Adrenal gland (tissue), 19 donors: ENCODE measurements around the gene GSG1L2. TPM values are rescaled to one million over a fixed set of nuclear protein-coding genes. Genes with fewer than 3 reads are reported as not detected.

Experiments
- DNase-seq, 7 donors: peaks; one replicate each; pipeline ENCODE4 v3.0.0-alpha.2; 2019 to 2020
- H3K27ac ChIP-seq, 5 donors: fragments of 200-600 bp; sonication (generic) in 4 of 5; 1 replicate in 3 of 5; 2 replicates in 2 of 5; pipeline versions ENCODE4 v1.5.1 to v1.8.0; 2016 to 2020; ENCODE audit warnings: mild to moderate bottlenecking in 1 of 5
- H3K27me3 ChIP-seq: fragments of 200-600 bp; 2 replicates; pipeline ENCODE4 v1.8.0; 2021
- H3K36me3 ChIP-seq, 2 donors: fragments of 200-600 bp; replicated peaks in 1 of 2; 1 replicate in 1 of 2; 2 replicates in 1 of 2; pipeline versions ENCODE4 v1.5.1 to v1.8.0; 2018 to 2022
- H3K4me1 ChIP-seq, 2 donors: fragments of 200-600 bp; replicated peaks in 1 of 2; 1 replicate in 1 of 2; 2 replicates in 1 of 2; pipeline versions ENCODE4 v1.5.1 to v1.8.0; 2018 to 2021
- H3K4me3 ChIP-seq, 4 donors: fragments of 200-600 bp; sonication (generic) in 3 of 4; one replicate each; pipeline ENCODE4 v1.5.1; 2016 to 2018
- H3K9me3 ChIP-seq, 3 donors: fragments of 200-600 bp; sonication (generic) in 1 of 3; replicated peaks in 1 of 3; 1 replicate in 2 of 3; 2 replicates in 1 of 3; pipeline versions ENCODE4 v1.5.1 to v1.8.0; 2016 to 2021
- POLR2A ChIP-seq, 2 donors: fragments of 450-650 bp; IDR thresholded peaks; one replicate each; pipeline ENCODE4 v1.6.1; 2017; ENCODE audit warnings: antibody characterized with exemption in 2 of 2, mild to moderate bottlenecking in 2 of 2, moderate library complexity in 1 of 2
- WGBS, 4 donors: extraction: QIAGEN DNeasy Blood & Tissue Kit in 2 of 4; methylation state at CpG; one replicate each; pipeline versions ENCODE4 v1.1.5 to v1.1.7; 2013 to 2017; 5-methylcytosine and 5-hydroxymethylcytosine counted together
- intact Hi-C, 2 donors: fragments of 100-400 bp; cut with DNase I; formaldehyde crosslinking; loops; one replicate each; pipeline versions ENCODE4 v1.14.1 to v1.15.0; 2022 to 2023
- long read RNA-seq, 10 donors: library from polyadenylated mRNA in 3 of 10; unstranded in 2 of 10; stranded (forward) in 1 of 10; transcript quantifications; one replicate each; pipeline ENCODE4 v2.0.0 and lab custom pipeline, GENCODE V29; 2021 to 2026
- polyA plus RNA-seq, 3 donors: library from polyadenylated mRNA; stranded (reverse); fragments of 200-250 nt in 2 of 3; fragments of 350-450 nt in 1 of 3; fragmentation: Illumina TruSeq in 1 of 3; extraction: RNeasy Lipid Tissue Mini Kit (QIAGEN cat#74804) in 1 of 3; gene quantifications; one replicate each; pipeline ENCODE4 v1.2.3, GENCODE V29; 2013 to 2014
- total RNA-seq, 9 donors: library from RNA; depleted of rRNA in 4 of 9; stranded (reverse); fragments of >200 nt in 4 of 9; fragments of 120-200 nt in 1 of 9; fragmentation: NEBNext Ultra II Directional in 1 of 9; extraction: Animal tissue kit (Norgen Biotek cat#: 25700) in 1 of 9; gene quantifications; one replicate each; pipeline versions ENCODE4 v1.1.0 to v1.2.4, GENCODE V29; 2013 to 2023
- TF ChIP-seq, protein P1 (sequence below), 6 experiments: fragments of 450-650 bp in 4 of 6; fragments of 200-600 bp in 2 of 6; sonication (generic) in 1 of 6; IDR thresholded peaks; 1 replicate in 5 of 6; 2 replicates in 1 of 6; pipeline versions ENCODE4 v1.5.1 to v1.8.0; 2016 to 2021; ENCODE audit warnings: antibody characterized with exemption in 6 of 6, mild to moderate bottlenecking in 2 of 6, moderate library complexity in 1 of 6
- donor health status: healthy with polysubstance abuse.
- donor health status: Bipolar disorder and iron deficiency.
- donor health status: DM: yes; HTN: yes; CAD: no.
- donor health status: DM: no; HTN: no; CAD: no.
- donor health status: DM: no; HTN: no; CAD: no.
- donor health status: DM: yes; HTN: yes; CAD: no.

GSG1L2 gene
- total RNA-seq (not detected), polyA plus RNA-seq (not detected)
- long read RNA-seq, donor 1: 0 reads
- long read RNA-seq, donor 2: 0 reads
- long read RNA-seq, donor 3: 0 reads
- long read RNA-seq, donor 4: 0 reads
- long read RNA-seq, donor 5: 0 reads
- long read RNA-seq, donor 6: 0 reads
- long read RNA-seq, donor 7: 0 reads
- long read RNA-seq, donor 8: 0 reads
- long read RNA-seq, donor 9: 0 reads
- long read RNA-seq, donor 10: 0 reads

GRCh38 chr17:9821921-9822320 is at the start of gene GSG1L2:
GSG1L2 (minus strand) TSS chr17:9822079; CDS start chr17:9822071, 8 bp downstream.
- TF ChIP-seq POLR2A (IDR thresholded peaks at IDR 0.05): no peak
- TF ChIP-seq, protein P1, sequence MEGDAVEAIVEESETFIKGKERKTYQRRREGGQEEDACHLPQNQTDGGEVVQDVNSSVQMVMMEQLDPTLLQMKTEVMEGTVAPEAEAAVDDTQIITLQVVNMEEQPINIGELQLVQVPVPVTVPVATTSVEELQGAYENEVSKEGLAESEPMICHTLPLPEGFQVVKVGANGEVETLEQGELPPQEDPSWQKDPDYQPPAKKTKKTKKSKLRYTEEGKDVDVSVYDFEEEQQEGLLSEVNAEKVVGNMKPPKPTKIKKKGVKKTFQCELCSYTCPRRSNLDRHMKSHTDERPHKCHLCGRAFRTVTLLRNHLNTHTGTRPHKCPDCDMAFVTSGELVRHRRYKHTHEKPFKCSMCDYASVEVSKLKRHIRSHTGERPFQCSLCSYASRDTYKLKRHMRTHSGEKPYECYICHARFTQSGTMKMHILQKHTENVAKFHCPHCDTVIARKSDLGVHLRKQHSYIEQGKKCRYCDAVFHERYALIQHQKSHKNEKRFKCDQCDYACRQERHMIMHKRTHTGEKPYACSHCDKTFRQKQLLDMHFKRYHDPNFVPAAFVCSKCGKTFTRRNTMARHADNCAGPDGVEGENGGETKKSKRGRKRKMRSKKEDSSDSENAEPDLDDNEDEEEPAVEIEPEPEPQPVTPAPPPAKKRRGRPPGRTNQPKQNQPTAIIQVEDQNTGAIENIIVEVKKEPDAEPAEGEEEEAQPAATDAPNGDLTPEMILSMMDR (IDR thresholded peaks at IDR 0.05): no peak
- no peak for DNase-seq
- Histone ChIP-seq H3K27me3 (no peaks in the 10 kb centered on the region), H3K4me1 (no peaks in the 10 kb centered on the region), H3K4me3 (no peak within 1 kb of the TSS), H3K36me3 (no peaks in the 10 kb centered on the region), H3K27ac (no peak within 1 kb of the TSS), H3K9me3 (no peaks in the 10 kb centered on the region)
- intact Hi-C loops: no loop called here
- 57 to 76% (median 66%) methylated on average over 6 to 15 of the region's 15 CpGs for WGBS, 4 donors

- H3K4me1 ChIP-seq: no peaks in the 10 kb centered on the region
- no peak overlapping the region for H3K27ac ChIP-seq
- no peak for TF ChIP-seq POLR2A (IDR thresholded peaks at IDR 0.05)
- TF ChIP-seq, protein P1 (IDR thresholded peaks at IDR 0.05): no peak
- no peak for DNase-seq
- 42 to 53% (median 47%) methylated on average over 3 of the region's 3 CpGs for WGBS, 4 donors
- intact Hi-C loops: no loop called here
- no peaks in the 10 kb centered on the region for H3K27me3 ChIP-seq
- H3K4me3 ChIP-seq: no peak overlapping the region
- H3K9me3 ChIP-seq: no peaks in the 10 kb centered on the region
- H3K36me3 ChIP-seq: no peaks in the 10 kb centered on the region
Observed at GRCh38 chr17:9868552-9868951, 46.7 kb upstream of the GSG1L2 start.

DNA sequence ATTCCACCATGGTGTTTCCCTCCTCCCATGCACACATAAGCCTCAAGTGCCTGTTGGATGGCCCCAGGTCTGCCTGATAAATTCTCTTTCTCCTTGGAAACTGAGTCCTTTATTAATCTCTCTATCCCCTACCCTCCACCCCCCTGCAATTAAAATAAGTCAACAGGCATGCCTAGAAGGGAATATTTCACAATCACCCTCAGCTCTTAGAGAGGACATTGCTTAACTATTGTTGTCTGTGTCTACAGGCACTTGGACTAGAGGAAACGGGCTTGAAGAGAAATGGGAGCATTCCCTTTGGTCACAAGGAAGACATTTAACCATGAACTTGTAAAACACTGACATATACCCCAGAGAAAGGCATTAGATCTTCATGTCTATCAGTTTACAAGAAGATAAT is 43.7 kb upstream of the GSG1L2 start:
- 25 to 50% (median 29%) methylated on average over 1 of the region's 1 CpG for WGBS, 4 donors
- DNase-seq: no peak
- intact Hi-C loops: no loop called here
- no peaks in the 10 kb centered on the region for H3K4me1 ChIP-seq
- H3K36me3 ChIP-seq: no peaks in the 10 kb centered on the region
- TF ChIP-seq, protein P1 (IDR thresholded peaks at IDR 0.05): no peak
- no peak for TF ChIP-seq POLR2A (IDR thresholded peaks at IDR 0.05)
- H3K9me3 ChIP-seq: no peaks in the 10 kb centered on the region
- H3K27ac ChIP-seq: no peak overlapping the region
- no peaks in the 10 kb centered on the region for H3K27me3 ChIP-seq
- H3K4me3 ChIP-seq: no peak overlapping the region

DNA sequence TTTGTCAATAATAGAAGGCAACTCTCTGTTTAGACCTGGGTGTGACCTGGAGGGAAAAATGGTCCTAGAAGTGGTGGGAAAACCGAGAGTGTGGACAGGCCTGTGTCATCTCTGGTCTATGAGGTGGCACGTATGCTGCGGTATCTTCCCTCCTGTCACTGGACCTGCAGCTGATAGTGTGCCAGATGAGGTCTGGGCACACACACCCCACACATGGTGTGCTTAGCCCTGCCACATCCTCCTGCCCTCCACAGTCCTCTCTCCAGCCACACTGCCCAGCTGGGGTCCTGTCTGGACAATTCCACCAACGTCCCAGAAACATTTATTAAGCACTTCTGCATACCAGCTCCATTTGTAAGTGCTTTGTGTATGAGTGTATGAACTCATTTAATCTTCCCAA is 41.1 kb upstream of the GSG1L2 start:
- 46 to 73% (median 67%) methylated on average over 4 of the region's 4 CpGs for WGBS, 4 donors
- peaks cover 0 to 5% (median 0%) of the 10 kb centered on the region in 3 donors for H3K9me3 ChIP-seq
- TF ChIP-seq POLR2A (IDR thresholded peaks at IDR 0.05): no peak
- TF ChIP-seq, protein P1 (IDR thresholded peaks at IDR 0.05): no peak
- no peak overlapping the region for H3K27ac ChIP-seq
- no peak overlapping the region for H3K4me3 ChIP-seq
- H3K27me3 ChIP-seq: no peaks in the 10 kb centered on the region
- H3K4me1 ChIP-seq: no peaks in the 10 kb centered on the region
- DNase-seq: no peak
- intact Hi-C loops: no loop called here
- H3K36me3 ChIP-seq: no peaks in the 10 kb centered on the region
